Measurements from ENCODE around the gene DPEP1. TPM values are rescaled to one million over a fixed set of nuclear protein-coding genes. Genes with fewer than 3 reads are reported as not detected.
"Not testable (repeated sequence)": the region's sequence is repeated elsewhere in the genome, so short reads cannot be mapped to it uniquely, and the experiment has no call there.

The DPEP1 gene
- total RNA-seq, 2 donors from 2014 or later, result not detected

DNA sequence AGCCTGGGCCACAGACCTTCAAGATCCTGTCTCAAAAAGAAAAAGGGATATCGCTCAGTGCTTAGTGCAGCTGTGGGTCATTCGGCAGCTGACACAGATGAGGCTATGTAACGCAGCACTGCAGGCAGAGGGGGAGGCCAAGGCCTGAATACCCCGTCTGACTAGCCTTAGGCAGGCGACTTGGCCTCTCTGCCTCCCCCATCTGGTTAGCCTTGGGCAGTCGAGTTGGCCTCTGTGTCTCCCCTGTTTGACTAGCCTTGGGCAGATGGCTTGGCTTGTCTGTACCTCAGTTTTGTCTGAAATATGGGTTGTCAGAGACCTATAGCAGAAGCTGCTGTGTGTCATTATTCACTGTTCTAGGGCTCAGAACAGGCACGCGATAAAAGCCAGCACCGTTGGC is 54.2 kb downstream of the DPEP1 start:
- Histone ChIP-seq H3K9me3 (no peaks in the 10 kb centered on the region), H3K27ac (no peak overlapping the region), H3K4me1 (ENCODE audit: control insufficient read depth in 1 of 2, low read depth in 2 of 2) (no peaks in the 10 kb centered on the region), H3K36me3 (no peaks in the 10 kb centered on the region), H3K4me3 (no peak overlapping the region), H3K27me3 (replicated peaks; ENCODE audit: insufficient read depth) (no peaks in the 10 kb centered on the region)
- ATAC-seq (ENCODE audit: insufficient number of reproducible peaks, low FRiP score, low read depth), result no peak
- TF ChIP-seq, protein P1, sequence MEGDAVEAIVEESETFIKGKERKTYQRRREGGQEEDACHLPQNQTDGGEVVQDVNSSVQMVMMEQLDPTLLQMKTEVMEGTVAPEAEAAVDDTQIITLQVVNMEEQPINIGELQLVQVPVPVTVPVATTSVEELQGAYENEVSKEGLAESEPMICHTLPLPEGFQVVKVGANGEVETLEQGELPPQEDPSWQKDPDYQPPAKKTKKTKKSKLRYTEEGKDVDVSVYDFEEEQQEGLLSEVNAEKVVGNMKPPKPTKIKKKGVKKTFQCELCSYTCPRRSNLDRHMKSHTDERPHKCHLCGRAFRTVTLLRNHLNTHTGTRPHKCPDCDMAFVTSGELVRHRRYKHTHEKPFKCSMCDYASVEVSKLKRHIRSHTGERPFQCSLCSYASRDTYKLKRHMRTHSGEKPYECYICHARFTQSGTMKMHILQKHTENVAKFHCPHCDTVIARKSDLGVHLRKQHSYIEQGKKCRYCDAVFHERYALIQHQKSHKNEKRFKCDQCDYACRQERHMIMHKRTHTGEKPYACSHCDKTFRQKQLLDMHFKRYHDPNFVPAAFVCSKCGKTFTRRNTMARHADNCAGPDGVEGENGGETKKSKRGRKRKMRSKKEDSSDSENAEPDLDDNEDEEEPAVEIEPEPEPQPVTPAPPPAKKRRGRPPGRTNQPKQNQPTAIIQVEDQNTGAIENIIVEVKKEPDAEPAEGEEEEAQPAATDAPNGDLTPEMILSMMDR (IDR thresholded peaks at IDR 0.05), result no peak
- no peak for DNase-seq (ENCODE audit: low spot score)

- Histone ChIP-seq H3K4me3 (no peak overlapping the region), H3K27ac (no peak overlapping the region), H3K9me3 (no peaks in the 10 kb centered on the region), H3K4me1 (ENCODE audit: control insufficient read depth in 1 of 2, low read depth in 2 of 2) (no peaks in the 10 kb centered on the region), H3K36me3 (no peaks in the 10 kb centered on the region), H3K27me3 (replicated peaks; ENCODE audit: insufficient read depth) (no peaks in the 10 kb centered on the region)
- ATAC-seq (ENCODE audit: insufficient number of reproducible peaks, low FRiP score, low read depth) (no peak), DNase-seq (ENCODE audit: low spot score) (no peak)
- TF ChIP-seq, protein P1 (IDR thresholded peaks at IDR 0.05), result no peak
Measured at GRCh38 chr16:89668790-89669158, 55.3 kb downstream of the DPEP1 start.

DNA sequence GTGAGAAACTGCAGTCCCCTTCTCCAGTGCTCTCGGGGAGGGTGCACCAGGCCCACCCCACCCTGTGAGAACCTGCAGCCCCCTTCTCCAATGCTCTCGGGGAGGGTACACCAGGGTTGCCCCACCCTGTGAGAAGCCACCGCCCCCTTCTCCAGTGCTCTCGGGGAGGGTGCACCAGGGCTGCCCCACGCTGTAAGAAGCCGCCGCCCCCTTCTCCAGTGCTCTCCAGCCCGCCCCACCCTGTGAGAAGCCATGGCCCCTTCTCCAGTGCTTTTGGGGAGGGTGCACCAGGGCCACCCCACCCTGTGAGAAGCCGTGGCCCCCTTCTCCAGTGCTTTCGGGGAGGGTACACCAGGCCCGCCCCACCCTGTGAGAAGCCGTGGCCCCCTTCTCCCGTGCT is 56.3 kb downstream of the DPEP1 start:
- no peak for ATAC-seq (ENCODE audit: insufficient number of reproducible peaks, low FRiP score, low read depth)

GRCh38 chr16:89670496-89671431 is 57.3 kb downstream of the DPEP1 start:
- ATAC-seq (ENCODE audit: insufficient number of reproducible peaks, low FRiP score, low read depth) (no peak), DNase-seq (ENCODE audit: low spot score) (no peak)
- TF ChIP-seq, protein P1 (IDR thresholded peaks at IDR 0.05), result no peak
- H3K9me3 ChIP-seq, result no peaks in the 10 kb centered on the region
- H3K36me3 ChIP-seq, result no peaks in the 10 kb centered on the region
- H3K4me3 ChIP-seq, result no peak overlapping the region
- H3K4me1 ChIP-seq (ENCODE audit: control insufficient read depth in 1 of 2, low read depth in 2 of 2), result no peaks in the 10 kb centered on the region
- H3K27me3 ChIP-seq (replicated peaks; ENCODE audit: insufficient read depth), result no peaks in the 10 kb centered on the region
- H3K27ac ChIP-seq, result no peak overlapping the region

More for the DNA sequence above, 56.3 kb downstream of the DPEP1 start:
- TF ChIP-seq, protein P1 (IDR thresholded peaks at IDR 0.05), result no peak
- DNase-seq (ENCODE audit: low spot score), result no peak
- Histone ChIP-seq H3K27ac (no peak overlapping the region), H3K27me3 (replicated peaks; ENCODE audit: insufficient read depth) (no peaks in the 10 kb centered on the region), H3K4me3 (no peak overlapping the region), H3K4me1 (ENCODE audit: control insufficient read depth in 1 of 2, low read depth in 2 of 2) (no peaks in the 10 kb centered on the region), H3K36me3 (no peaks in the 10 kb centered on the region), H3K9me3 (no peaks in the 10 kb centered on the region)

- ATAC-seq (ENCODE audit: insufficient number of reproducible peaks, low FRiP score, low read depth), result not testable (repeated sequence)
Measured at GRCh38 chr16:89671565-89671964, 58.1 kb downstream of the DPEP1 start.

More at GRCh38 chr16:89671565-89671964, 58.1 kb downstream of the DPEP1 start:
- H3K4me1 ChIP-seq (ENCODE audit: control insufficient read depth in 1 of 2, low read depth in 2 of 2); H3K27me3 ChIP-seq (replicated peaks; ENCODE audit: insufficient read depth); H3K4me3 ChIP-seq; H3K9me3 ChIP-seq; H3K36me3 ChIP-seq; DNase-seq (ENCODE audit: low spot score); H3K27ac ChIP-seq: not testable (repeated sequence)

Measured in thoracic aorta (tissue), 2 donors.